ENCODE data around the gene FBXL14. TPM values are rescaled to one million over a fixed set of nuclear protein-coding genes. Genes with fewer than 3 reads are reported as not detected.

The FBXL14 gene
- total and polyA plus RNA-seq, 9 of the 15 experiments (the other 6 are each of a cell fraction or from before 2014, with no cell fraction given), result 0.13 to 9.8 (median 3.3) TPM

GRCh38 chr12:1605129-1606020, 11.0 kb upstream of the FBXL14 start (continued):
- no peak for TF ChIP-seq ZNF407 (IDR thresholded peaks at IDR 0.05; ENCODE audit: low read depth)
- no peak for TF ChIP-seq CEBPB (tag; IDR thresholded peaks at IDR 0.05)
- no peak for TF ChIP-seq NCOA6 (IDR thresholded peaks at IDR 0.05)
- TF ChIP-seq FOXA3 (CRISPR knock-in tag; conservative IDR thresholded peaks at IDR 0.05 in 1 of 2, IDR thresholded peaks at IDR 0.05 in 1 of 2), result peak in 1 of 2 experiments; percentile 9; a peak in 1 of 4 replicates
- TF ChIP-seq PRDM10 (IDR thresholded peaks at IDR 0.05; ENCODE audit: partially characterized antibody), result peak; percentile 24
- no peak for TF ChIP-seq KDM5B (IDR thresholded peaks at IDR 0.05; ENCODE audit: insufficient replicate concordance, low read depth, low read length)
- TF ChIP-seq ZNF175 (CRISPR knock-in tag; IDR thresholded peaks at IDR 0.05; ENCODE audit: low read depth), result 0 out of 2 replicates have a peak, but pooled peaks have one; percentile 34
- TF ChIP-seq JUNB (CRISPR knock-in tag; conservative IDR thresholded peaks at IDR 0.05), result no peak
- no peak for TF ChIP-seq ZC3H4 (CRISPR knock-in tag; IDR thresholded peaks at IDR 0.05; ENCODE audit: borderline replicate concordance)
- peak; percentile 45; the same call in 1 of the 2 replicates for TF ChIP-seq SMAD4 (CRISPR knock-in tag; conservative IDR thresholded peaks at IDR 0.05)
- no peak for TF ChIP-seq ZNF134 (CRISPR knock-in tag; conservative IDR thresholded peaks at IDR 0.05)
- TF ChIP-seq ETS1 (conservative IDR thresholded peaks at IDR 0.05; ENCODE audit: control insufficient read depth, low read depth, low read length), result no peak
- TF ChIP-seq ARID2 (IDR thresholded peaks at IDR 0.05), result 0 out of 2 replicates have a peak, but pooled peaks have one; percentile 12
- TF ChIP-seq MCM3 (IDR thresholded peaks at IDR 0.05), result no peak
